B cell (primary cell): ENCODE measurements around the gene EIF5. TPM values are rescaled to one million over a fixed set of nuclear protein-coding genes. Genes with fewer than 3 reads are reported as not detected.

Experiments used
- ATAC-seq: fragments of 200-7000 bp; cut with Tn5 transposase; one replicate; pipeline ENCODE4 v1.10.0; 2021; ENCODE audit warnings: low read depth, mild to moderate bottlenecking, moderate number of reproducible peaks, moderate library complexity
- CTCF ChIA-PET: fragments of 350-600 bp; sonication (Branson Sonifier 250); formaldehyde crosslinking; loops from one replicate; lab custom pipeline; 2021; ENCODE audit warnings: antibody characterized with exemption, inconsistent platforms; lab: Charles Lee
- POLR2A ChIA-PET: fragments of 350-600 bp; sonication (Branson Sonifier 250); formaldehyde crosslinking; loops from one replicate; lab custom pipeline; 2021; ENCODE audit warnings: antibody characterized with exemption; lab: Charles Lee
- DNase-seq: peaks from one replicate; pipeline ENCODE4 v3.0.0; 2013
- H2AFZ ChIP-seq: 2 replicates; pipeline ENCODE4 v1.6.1; 2012; ENCODE audit warnings: mild to moderate bottlenecking, low read depth, low read length; ENCODE audit not compliant: insufficient read depth, poor library complexity, severe bottlenecking
- H3K27ac ChIP-seq, 2 donors: 1 replicate in 1 of 2; 2 replicates in 1 of 2; pipeline ENCODE4 v1.5.1; 2012 to 2013; ENCODE audit warnings: low read length in 2 of 2, mild to moderate bottlenecking in 2 of 2, moderate library complexity in 1 of 2
- H3K27me3 ChIP-seq, 4 experiments: fragments of 200-600 bp in 1 of 4; sonication (generic) in 1 of 4; replicated peaks in 1 of 4; 1 replicate in 2 of 4; 2 replicates in 2 of 4; pipeline versions ENCODE4 v1.6.1 to v1.7.0; 2013 to 2016; ENCODE audit warnings: low read length in 3 of 4, mild to moderate bottlenecking in 2 of 4, mixed read lengths in 1 of 4, moderate library complexity in 1 of 4; ENCODE audit not compliant: insufficient read depth in 4 of 4, control insufficient read depth in 3 of 4; ENCODE audit errors: control extremely low read depth in 1 of 4
- H3K36me3 ChIP-seq, 2 experiments: replicated peaks in 1 of 2; 1 replicate in 1 of 2; 2 replicates in 1 of 2; pipeline versions ENCODE4 v1.6.1 to v1.7.1; 2013; ENCODE audit warnings: low read length in 1 of 2; ENCODE audit not compliant: insufficient read depth in 2 of 2, control insufficient read depth in 1 of 2; ENCODE audit errors: control extremely low read depth in 1 of 2, extremely low read depth in 1 of 2
- H3K4me1 ChIP-seq, 2 donors: fragments of 200-600 bp in 1 of 2; sonication (generic) in 1 of 2; 1 replicate in 1 of 2; 2 replicates in 1 of 2; pipeline versions ENCODE4 v1.5.1 to v1.6.1; 2013 to 2017; ENCODE audit warnings: low read length in 2 of 2; ENCODE audit not compliant: control insufficient read depth in 2 of 2, insufficient read depth in 2 of 2
- H3K4me2 ChIP-seq: replicated peaks from 2 replicates; pipeline ENCODE3; 2012; ENCODE audit warnings: mild to moderate bottlenecking, low read depth, low read length; ENCODE audit not compliant: poor library complexity, severe bottlenecking
- H3K4me3 ChIP-seq, 5 experiments: fragments of 200-600 bp in 1 of 5; sonication (generic) in 1 of 5; 1 replicate in 3 of 5; 2 replicates in 2 of 5; pipeline versions ENCODE4 v1.5.1 to v1.7.0; 2011 to 2016; ENCODE audit warnings: low read length in 4 of 5, mild to moderate bottlenecking in 4 of 5, low read depth in 2 of 5, control low read depth in 1 of 5, moderate library complexity in 1 of 5; ENCODE audit not compliant: insufficient read depth in 1 of 5; ENCODE audit errors: control extremely low read depth in 1 of 5, extremely low read depth in 1 of 5
- H3K79me2 ChIP-seq: fragments of 200-600 bp; sonication (generic); one replicate; pipeline ENCODE4 v1.6.0; 2016; ENCODE audit warnings: low read length; ENCODE audit not compliant: control insufficient read depth, insufficient read depth
- H3K9ac ChIP-seq: fragments of 200-600 bp; sonication (generic); 2 replicates; pipeline ENCODE4 v1.6.1; 2017; ENCODE audit warnings: mild to moderate bottlenecking, low read length, moderate library complexity
- H3K9me3 ChIP-seq, 3 donors: one replicate each; pipeline versions ENCODE4 v1.6.1 to v1.7.1; 2013; ENCODE audit warnings: low read length in 2 of 3; ENCODE audit not compliant: control insufficient read depth in 2 of 3, insufficient read depth in 1 of 3; ENCODE audit errors: control extremely low read depth in 1 of 3
- H4K20me1 ChIP-seq: 2 replicates; pipeline ENCODE4 v1.6.0; 2012; ENCODE audit warnings: mild to moderate bottlenecking, low read length; ENCODE audit not compliant: insufficient read depth, control insufficient read depth, poor library complexity, severe bottlenecking
- H3K27ac Mint-ChIP-seq: one replicate; pipeline ENCODE4 v1.8.0; 2021; ENCODE audit warnings: mixed read lengths
- H3K27me3 Mint-ChIP-seq: one replicate; pipeline ENCODE4 v1.8.0; 2021; ENCODE audit warnings: mixed read lengths
- H3K4me1 Mint-ChIP-seq: one replicate; pipeline ENCODE4 v1.8.0; 2021; ENCODE audit warnings: mixed read lengths
- H3K4me3 Mint-ChIP-seq: one replicate; pipeline ENCODE4 v1.8.0; 2021; ENCODE audit warnings: mixed read lengths
- H3K9me3 Mint-ChIP-seq: one replicate; pipeline ENCODE4 v1.8.0; 2022; ENCODE audit warnings: mixed read lengths; ENCODE audit not compliant: insufficient read depth
- CTCF ChIP-seq: fragments of 200-600 bp; IDR thresholded peaks from one replicate; pipeline ENCODE4 v1.8.0; 2022; ENCODE audit warnings: antibody characterized with exemption, mild to moderate bottlenecking
- EZH2 ChIP-seq: IDR thresholded peaks from 2 replicates; pipeline ENCODE4 v1.6.1; 2012; ENCODE audit warnings: borderline replicate concordance, low read depth, mild to moderate bottlenecking, moderate library complexity, low read length; ENCODE audit not compliant: insufficient read depth, poor library complexity, severe bottlenecking
- WGBS: methylation state at CpG from one replicate; pipeline ENCODE4 v1.1.5; 2013; ENCODE audit warnings: missing lambda C conversion rate; ENCODE audit not compliant: insufficient coverage; 5-methylcytosine and 5-hydroxymethylcytosine counted together
- intact Hi-C: fragments of 100-400 bp; cut with micrococcal nuclease; formaldehyde crosslinking; loops from one replicate; pipeline ENCODE4 v1.10.0; 2022
- polyA plus RNA-seq: library from polyadenylated mRNA; depleted of rRNA; stranded (reverse); fragments of >200 nt; gene quantifications from 2 replicates; pipeline ENCODE4 v1.2.3, GENCODE V29; 2012
- total RNA-seq, 2 donors: library from RNA; stranded (reverse); fragments of 120-200 nt in 1 of 2; gene quantifications; 1 replicate in 1 of 2; 2 replicates in 1 of 2; pipeline versions ENCODE4 v1.2.3 to v1.2.4, GENCODE V29; 2013 to 2022

EIF5 gene
- total and polyA plus RNA-seq, 2 donors (not counting 1 experiment from before 2014, with no cell fraction given): 206 to 314 TPM

GRCh38 chr14:103292426-103293374 is 41.3 kb upstream of the EIF5 start:
- Histone ChIP-seq H3K4me2 (no peak overlapping the region), H3K4me3 (no peak overlapping the region), H4K20me1 (no peaks in the 10 kb centered on the region), H3K36me3 (no peaks in the 10 kb centered on the region), H2AFZ (peak overlapping the region; percentile 59), H3K9ac (no peak overlapping the region), H3K79me2 (no peaks in the 10 kb centered on the region), H3K27me3 (peaks cover 0 to 21% (median 0%) of the 10 kb centered on the region in 4 experiments), H3K27ac (no peak overlapping the region), H3K9me3 (peaks cover 0 to 4% (median 0%) of the 10 kb centered on the region in 3 donors), H3K4me1 (peaks cover 0 to 5% of the 10 kb centered on the region in 2 donors)
- TF ChIP-seq CTCF (peak; percentile 85), EZH2 (no peak)
- DNase-seq: peak; percentile 79
- CTCF ChIA-PET: interaction anchor here (0.6 to 5.9 kb wide), 11 partner anchors 8 to 599 kb away, joined by 3 to 70 read pairs (median 5); no protein-coding TSS in a partner anchor
- peaks cover 19% of the 10 kb centered on the region for H3K27me3 Mint-ChIP-seq
- ATAC-seq: peak; percentile 92
- intact Hi-C loops: loop anchor here (1.0 to 2.0 kb wide), 2 partner anchors 187 to 598 kb away; no protein-coding TSS in a partner anchor
- no peaks in the 10 kb centered on the region for H3K9me3 Mint-ChIP-seq
- H3K27ac Mint-ChIP-seq: no peak overlapping the region
- no peak overlapping the region for H3K4me3 Mint-ChIP-seq
- POLR2A ChIA-PET: no interaction called here
- H3K4me1 Mint-ChIP-seq: peaks cover 1% of the 10 kb centered on the region
- WGBS: 33% methylated on average over 8 of the region's 10 CpGs
